Endodermal cell (in vitro differentiated cells): ENCODE measurements around the gene CAMTA1. TPM values are rescaled to one million over a fixed set of nuclear protein-coding genes. Genes with fewer than 3 reads are reported as not detected.

Source experiments
- DNase-seq: peaks from one replicate; pipeline ENCODE4 v3.0.0-alpha.2; 2017
- H3K27ac ChIP-seq: 2 replicates; pipeline ENCODE4 v1.5.1; 2013; ENCODE audit warnings: mild to moderate bottlenecking, low read depth, low read length, moderate library complexity
- H3K27me3 ChIP-seq: 2 replicates; pipeline ENCODE4 v1.6.1; 2013; ENCODE audit warnings: mild to moderate bottlenecking, low read length, moderate library complexity; ENCODE audit not compliant: insufficient read depth, control insufficient read depth, poor library complexity, severe bottlenecking
- H3K36me3 ChIP-seq: 2 replicates; pipeline ENCODE4 v1.7.0; 2013; ENCODE audit warnings: mild to moderate bottlenecking, low read length, moderate library complexity; ENCODE audit not compliant: control insufficient read depth, insufficient read depth
- H3K4me1 ChIP-seq: one replicate; pipeline ENCODE4 v1.7.0; 2013; ENCODE audit warnings: low read length; ENCODE audit not compliant: control insufficient read depth, insufficient read depth
- H3K4me3 ChIP-seq: 2 replicates; pipeline ENCODE4 v1.5.1; 2013; ENCODE audit warnings: mild to moderate bottlenecking, low read length, moderate library complexity
- H3K9ac ChIP-seq: 2 replicates; pipeline ENCODE4 v1.6.1; 2013; ENCODE audit warnings: mild to moderate bottlenecking, low read length, moderate library complexity; ENCODE audit not compliant: poor library complexity, severe bottlenecking; ENCODE audit errors: extremely low read depth
- H3K9me3 ChIP-seq: 2 replicates; pipeline ENCODE4 v1.6.1; 2013; ENCODE audit warnings: mild to moderate bottlenecking, low read length, moderate library complexity; ENCODE audit not compliant: control insufficient read depth
- H3K27ac Mint-ChIP-seq: 2 replicates; pipeline ENCODE4 v1.8.0; 2020; ENCODE audit warnings: mixed read lengths
- H3K27me3 Mint-ChIP-seq: 2 replicates; pipeline ENCODE4 v1.8.0; 2021; ENCODE audit warnings: mild to moderate bottlenecking, mixed read lengths; ENCODE audit not compliant: insufficient read depth
- H3K36me3 Mint-ChIP-seq: 2 replicates; pipeline ENCODE4 v1.8.0; 2020; ENCODE audit warnings: low read depth, mixed read lengths
- H3K4me1 Mint-ChIP-seq: 2 replicates; pipeline ENCODE4 v1.8.0; 2020; ENCODE audit warnings: mixed read lengths
- H3K4me3 Mint-ChIP-seq: 2 replicates; pipeline ENCODE4 v1.8.0; 2020; ENCODE audit warnings: mild to moderate bottlenecking, moderate library complexity, mixed read lengths
- H3K9me3 Mint-ChIP-seq: 2 replicates; pipeline ENCODE4 v1.8.0; 2020; ENCODE audit warnings: mild to moderate bottlenecking, mixed read lengths
- WGBS, 2 experiments: methylation state at CpG; one replicate each; pipeline versions ENCODE4 v1.1.5 to v1.1.7; 2013; ENCODE audit warnings: missing lambda C conversion rate in 2 of 2, mixed read lengths in 1 of 2; ENCODE audit not compliant: insufficient coverage in 1 of 2, insufficient read length in 1 of 2; 5-methylcytosine and 5-hydroxymethylcytosine counted together
- total RNA-seq, 2 donors: library from RNA; stranded (reverse); fragmentation: NEBNext Ultra II Directional in 1 of 2; extraction: Animal tissue kit (Norgen Biotek cat#: 25700) in 1 of 2; gene quantifications; 2 replicates in 1 of 2; 3 replicates in 1 of 2; pipeline ENCODE4 v1.2.1, GENCODE V29; 2021
- TF ChIP-seq, protein P1 (sequence below): fragments of 200-600 bp; sonication (generic); conservative IDR thresholded peaks from 2 replicates; pipeline ENCODE4 v1.5.0; 2021; ENCODE audit warnings: antibody characterized with exemption, mild to moderate bottlenecking

Gene CAMTA1
- total RNA-seq, 2 donors from 2014 or later, result 123 to 137 TPM

DNA sequence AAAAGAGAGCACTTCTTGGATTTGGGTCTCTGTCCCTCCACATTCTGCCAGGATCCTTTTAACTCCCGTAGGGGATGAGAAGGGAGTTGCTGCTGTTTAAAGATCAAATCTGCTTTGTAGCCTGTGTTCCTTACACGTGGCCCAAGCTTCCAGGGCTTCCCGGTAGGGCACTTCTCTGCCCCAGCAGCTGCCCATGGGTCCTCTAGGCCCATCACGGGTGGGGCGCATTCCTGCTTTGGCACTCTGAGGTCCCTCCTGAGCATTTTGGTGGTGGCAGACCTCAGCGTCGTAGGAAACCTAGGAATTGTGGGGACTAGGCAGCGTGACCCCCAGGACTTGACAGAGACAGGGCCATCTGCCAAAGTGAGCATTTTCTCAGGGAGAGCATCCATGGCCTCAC is 565.5 kb downstream of the CAMTA1 start:
- WGBS, 2 experiments, result 90 to 93% methylated on average over 8 of the region's 8 CpGs
- H3K27me3 ChIP-seq, result no peaks in the 10 kb centered on the region
- no peaks in the 10 kb centered on the region for H3K4me1 ChIP-seq
- no peak for DNase-seq
- TF ChIP-seq, protein P1, sequence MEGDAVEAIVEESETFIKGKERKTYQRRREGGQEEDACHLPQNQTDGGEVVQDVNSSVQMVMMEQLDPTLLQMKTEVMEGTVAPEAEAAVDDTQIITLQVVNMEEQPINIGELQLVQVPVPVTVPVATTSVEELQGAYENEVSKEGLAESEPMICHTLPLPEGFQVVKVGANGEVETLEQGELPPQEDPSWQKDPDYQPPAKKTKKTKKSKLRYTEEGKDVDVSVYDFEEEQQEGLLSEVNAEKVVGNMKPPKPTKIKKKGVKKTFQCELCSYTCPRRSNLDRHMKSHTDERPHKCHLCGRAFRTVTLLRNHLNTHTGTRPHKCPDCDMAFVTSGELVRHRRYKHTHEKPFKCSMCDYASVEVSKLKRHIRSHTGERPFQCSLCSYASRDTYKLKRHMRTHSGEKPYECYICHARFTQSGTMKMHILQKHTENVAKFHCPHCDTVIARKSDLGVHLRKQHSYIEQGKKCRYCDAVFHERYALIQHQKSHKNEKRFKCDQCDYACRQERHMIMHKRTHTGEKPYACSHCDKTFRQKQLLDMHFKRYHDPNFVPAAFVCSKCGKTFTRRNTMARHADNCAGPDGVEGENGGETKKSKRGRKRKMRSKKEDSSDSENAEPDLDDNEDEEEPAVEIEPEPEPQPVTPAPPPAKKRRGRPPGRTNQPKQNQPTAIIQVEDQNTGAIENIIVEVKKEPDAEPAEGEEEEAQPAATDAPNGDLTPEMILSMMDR, result no peak
- no peaks in the 10 kb centered on the region for H3K9me3 Mint-ChIP-seq
- H3K36me3 ChIP-seq, result no peaks in the 10 kb centered on the region
- H3K9ac ChIP-seq, result no peak overlapping the region
- no peak overlapping the region for H3K27ac Mint-ChIP-seq
- H3K27me3 Mint-ChIP-seq, result peaks cover 2% of the 10 kb centered on the region
- no peaks in the 10 kb centered on the region for H3K9me3 ChIP-seq
- H3K27ac ChIP-seq, result no peak overlapping the region
- no peaks in the 10 kb centered on the region for H3K4me1 Mint-ChIP-seq
- H3K4me3 ChIP-seq, result no peak overlapping the region
- H3K4me3 Mint-ChIP-seq, result no peak overlapping the region
- H3K36me3 Mint-ChIP-seq, result no peaks in the 10 kb centered on the region

DNA sequence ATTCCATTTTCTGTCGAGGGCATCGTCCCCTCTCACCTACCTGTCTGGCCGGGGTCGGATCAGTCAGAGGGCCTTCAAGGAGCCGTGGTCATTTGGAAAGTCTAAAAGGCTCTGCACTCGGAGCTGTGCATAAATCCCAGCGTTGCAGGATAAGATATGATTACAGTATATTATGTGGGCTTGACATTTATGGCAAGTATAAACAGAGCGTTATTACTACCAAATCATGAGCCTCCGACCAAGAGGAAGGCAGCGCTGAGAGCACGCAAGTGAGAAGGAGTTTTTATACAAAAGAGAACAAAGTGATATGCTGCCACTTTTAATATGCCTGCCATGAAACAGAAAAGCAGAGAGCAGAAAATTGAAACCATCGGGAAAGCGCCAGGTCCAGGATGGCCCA is 566.4 kb downstream of the CAMTA1 start:
- H3K27me3 Mint-ChIP-seq, result peaks cover 2% of the 10 kb centered on the region
- whole genome bisulfite sequencing, 2 experiments, result 89 to 95% methylated on average over 13 of the region's 13 CpGs
- H3K27ac Mint-ChIP-seq, result no peak overlapping the region
- no peak overlapping the region for H3K27ac ChIP-seq
- no peaks in the 10 kb centered on the region for H3K4me1 ChIP-seq
- no peak overlapping the region for H3K4me3 Mint-ChIP-seq
- no peaks in the 10 kb centered on the region for H3K9me3 Mint-ChIP-seq
- H3K4me1 Mint-ChIP-seq, result no peaks in the 10 kb centered on the region
- TF ChIP-seq, protein P1, result no peak
- DNase-seq, result no peak
- H3K9ac ChIP-seq, result no peak overlapping the region
- no peak overlapping the region for H3K4me3 ChIP-seq
- H3K27me3 ChIP-seq, result no peaks in the 10 kb centered on the region
- no peaks in the 10 kb centered on the region for H3K36me3 ChIP-seq
- no peaks in the 10 kb centered on the region for H3K36me3 Mint-ChIP-seq
- no peaks in the 10 kb centered on the region for H3K9me3 ChIP-seq

DNA sequence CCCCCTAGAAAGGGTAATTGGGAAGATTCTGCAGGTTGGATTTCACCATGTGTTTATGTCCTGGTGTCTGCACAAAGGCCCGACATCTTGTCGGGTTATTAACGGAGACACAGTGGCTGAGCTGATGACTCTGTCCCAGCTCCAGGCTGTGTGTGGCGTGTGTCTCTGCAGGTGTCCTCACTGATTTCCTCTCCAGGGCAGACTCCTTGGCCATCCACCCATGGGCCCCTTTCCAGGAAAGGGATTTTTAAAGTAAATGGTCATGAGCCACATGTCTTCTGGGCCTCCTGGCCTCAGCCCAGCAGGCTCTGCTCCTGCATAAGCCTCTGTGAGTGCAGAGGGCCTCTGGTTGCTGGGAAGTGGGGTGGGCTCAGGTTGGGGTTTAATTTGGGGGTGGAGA is 567.1 kb downstream of the CAMTA1 start:
- Histone ChIP-seq H3K4me1 (no peaks in the 10 kb centered on the region), H3K27ac (no peak overlapping the region), H3K4me3 (no peak overlapping the region), H3K36me3 (no peaks in the 10 kb centered on the region), H3K9ac (no peak overlapping the region), H3K27me3 (no peaks in the 10 kb centered on the region), H3K9me3 (no peaks in the 10 kb centered on the region)
- peaks cover 2% of the 10 kb centered on the region for H3K27me3 Mint-ChIP-seq
- no peaks in the 10 kb centered on the region for H3K36me3 Mint-ChIP-seq
- H3K4me1 Mint-ChIP-seq, result no peaks in the 10 kb centered on the region
- TF ChIP-seq, protein P1, result no peak
- H3K27ac Mint-ChIP-seq, result no peak overlapping the region
- 93 to 94% methylated on average over 3 to 4 of the region's 4 CpGs for WGBS, 2 experiments
- H3K4me3 Mint-ChIP-seq, result no peak overlapping the region
- no peaks in the 10 kb centered on the region for H3K9me3 Mint-ChIP-seq
- no peak for DNase-seq
